T-helper 17 cell (primary cell): Measurements from ENCODE around the gene LHFPL2. TPM values are rescaled to one million over a fixed set of nuclear protein-coding genes. Genes with fewer than 3 reads are reported as not detected.

ENCODE experiments used
- ATAC-seq: fragments of 150-1000 bp; cut with Tn5 transposase; 2 replicates; pipeline ENCODE4 v1.10.0; 2021; ENCODE audit warnings: mild to moderate bottlenecking, moderate library complexity
- DNase-seq, 3 donors: peaks; one replicate each; pipeline versions ENCODE4 v3.0.0 to v3.0.0-alpha.2; 2020 to 2021
- H3K9me3 ChIP-seq: one replicate; pipeline ENCODE4 v1.7.0; 2013; ENCODE audit warnings: low read length, mild to moderate bottlenecking; ENCODE audit not compliant: control insufficient read depth, poor library complexity, severe bottlenecking
- H3K27ac Mint-ChIP-seq: one replicate; pipeline ENCODE4 v1.8.0; 2022; ENCODE audit warnings: mild to moderate bottlenecking, moderate library complexity, mixed read lengths
- H3K27me3 Mint-ChIP-seq: one replicate; pipeline ENCODE4 v1.8.0; 2022; ENCODE audit warnings: mixed read lengths
- H3K36me3 Mint-ChIP-seq: one replicate; pipeline ENCODE4 v1.8.0; 2022; ENCODE audit warnings: low read depth, mixed read lengths
- H3K4me1 Mint-ChIP-seq: one replicate; pipeline ENCODE4 v1.8.0; 2022; ENCODE audit warnings: mild to moderate bottlenecking, mixed read lengths
- H3K4me3 Mint-ChIP-seq: one replicate; pipeline ENCODE4 v1.8.0; 2022; ENCODE audit warnings: mild to moderate bottlenecking, moderate library complexity, mixed read lengths
- total RNA-seq, 4 donors: library from RNA in 2 of 4; stranded (reverse) in 2 of 4; gene quantifications; one replicate each; pipeline ENCODE4 v1.2.3 and lab custom pipeline; 2022 to 2026

The LHFPL2 gene
- total RNA-seq, 2 donors from 2014 or later, result 1.3 to 4.3 TPM

- H3K27me3 Mint-ChIP-seq, result peaks cover 11% of the 10 kb centered on the region
- no peaks in the 10 kb centered on the region for H3K9me3 ChIP-seq
- no peaks in the 10 kb centered on the region for H3K36me3 Mint-ChIP-seq
- DNase-seq (no peak), ATAC-seq (no peak)
- H3K4me3 Mint-ChIP-seq, result no peak overlapping the region
- H3K27ac Mint-ChIP-seq, result no peak overlapping the region
- no peaks in the 10 kb centered on the region for H3K4me1 Mint-ChIP-seq
Measured at GRCh38 chr5:78659714-78660113, 11.1 kb upstream of the LHFPL2 start.

GRCh38 chr5:78659114-78659513 is 10.5 kb upstream of the LHFPL2 start:
- Mint-ChIP-seq H3K4me1 (no peaks in the 10 kb centered on the region), H3K27me3 (peaks cover 14% of the 10 kb centered on the region), H3K27ac (no peak overlapping the region), H3K36me3 (no peaks in the 10 kb centered on the region), H3K4me3 (no peak overlapping the region)
- H3K9me3 ChIP-seq, result no peaks in the 10 kb centered on the region
- DNase-seq, result no peak
- no peak for ATAC-seq

- Mint-ChIP-seq H3K27me3 (peaks cover 22% of the 10 kb centered on the region), H3K36me3 (no peaks in the 10 kb centered on the region), H3K4me3 (no peak overlapping the region), H3K4me1 (peaks cover 2% of the 10 kb centered on the region), H3K27ac (no peak overlapping the region)
- ATAC-seq (no peak), DNase-seq (no peak)
- H3K9me3 ChIP-seq, result no peaks in the 10 kb centered on the region
Measured at GRCh38 chr5:78657201-78657600, 8.6 kb upstream of the LHFPL2 start.

- H3K9me3 ChIP-seq, result no peaks in the 10 kb centered on the region
- DNase-seq (no peak), ATAC-seq (no peak)
- Mint-ChIP-seq H3K27ac (no peak overlapping the region), H3K4me1 (peaks cover 2% of the 10 kb centered on the region), H3K36me3 (no peaks in the 10 kb centered on the region), H3K27me3 (peaks cover 29% of the 10 kb centered on the region), H3K4me3 (no peak overlapping the region)
Measured at GRCh38 chr5:78655746-78656290, 7.2 kb upstream of the LHFPL2 start.

- H3K9me3 ChIP-seq, result no peaks in the 10 kb centered on the region
- peaks cover 4% of the 10 kb centered on the region for H3K4me1 Mint-ChIP-seq
- peaks cover 3% of the 10 kb centered on the region for H3K36me3 Mint-ChIP-seq
- ATAC-seq (no peak), DNase-seq (no peak)
- peaks cover 39% of the 10 kb centered on the region for H3K27me3 Mint-ChIP-seq
- H3K4me3 Mint-ChIP-seq, result no peak overlapping the region
- H3K27ac Mint-ChIP-seq, result no peak overlapping the region
Measured at GRCh38 chr5:78654386-78654785, 5.8 kb upstream of the LHFPL2 start.

GRCh38 chr5:78653681-78654366 is 5.3 kb upstream of the LHFPL2 start:
- no peaks in the 10 kb centered on the region for H3K9me3 ChIP-seq
- ATAC-seq (no peak), DNase-seq (no peak)
- Mint-ChIP-seq H3K4me3 (no peak overlapping the region), H3K4me1 (peaks cover 4% of the 10 kb centered on the region), H3K27me3 (peaks cover 37% of the 10 kb centered on the region), H3K27ac (no peak overlapping the region), H3K36me3 (peaks cover 3% of the 10 kb centered on the region)

GRCh38 chr5:78653031-78653430 is 4.5 kb upstream of the LHFPL2 start:
- ATAC-seq (no peak), DNase-seq (no peak)
- Mint-ChIP-seq H3K4me1 (peaks cover 4% of the 10 kb centered on the region), H3K4me3 (no peak overlapping the region), H3K27me3 (peaks cover 29% of the 10 kb centered on the region), H3K36me3 (peaks cover 3% of the 10 kb centered on the region), H3K27ac (no peak overlapping the region)
- H3K9me3 ChIP-seq, result no peaks in the 10 kb centered on the region

- Mint-ChIP-seq H3K4me1 (peaks cover 15% of the 10 kb centered on the region), H3K36me3 (peaks cover 3% of the 10 kb centered on the region), H3K27ac (no peak overlapping the region), H3K27me3 (peaks cover 41% of the 10 kb centered on the region), H3K4me3 (no peak overlapping the region)
- H3K9me3 ChIP-seq, result no peaks in the 10 kb centered on the region
- DNase-seq, result no peak
- no peak for ATAC-seq
Measured at GRCh38 chr5:78651468-78651867, 2.9 kb upstream of the LHFPL2 start.

GRCh38 chr5:78650531-78650930 is 2.0 kb upstream of the LHFPL2 start:
- Mint-ChIP-seq H3K27ac (no peak overlapping the region), H3K4me1 (peaks cover 15% of the 10 kb centered on the region), H3K36me3 (peaks cover 3% of the 10 kb centered on the region), H3K27me3 (peaks cover 50% of the 10 kb centered on the region), H3K4me3 (no peak overlapping the region)
- no peaks in the 10 kb centered on the region for H3K9me3 ChIP-seq
- DNase-seq (no peak), ATAC-seq (no peak)

GRCh38 chr5:78649861-78650496 is 1.4 kb upstream of the LHFPL2 start:
- ATAC-seq, result no peak
- H3K4me3 Mint-ChIP-seq, result peak overlapping the region; percentile 91
- no peak overlapping the region for H3K27ac Mint-ChIP-seq
- H3K9me3 ChIP-seq, result no peaks in the 10 kb centered on the region
- peaks cover 52% of the 10 kb centered on the region for H3K27me3 Mint-ChIP-seq
- peaks cover 15% of the 10 kb centered on the region for H3K4me1 Mint-ChIP-seq
- peaks cover 3% of the 10 kb centered on the region for H3K36me3 Mint-ChIP-seq
- DNase-seq, result no peak

- Mint-ChIP-seq H3K27ac (no peak overlapping the region), H3K36me3 (peaks cover 3% of the 10 kb centered on the region), H3K4me1 (peaks cover 15% of the 10 kb centered on the region), H3K4me3 (peak overlapping the region; percentile 91), H3K27me3 (peaks cover 58% of the 10 kb centered on the region)
- no peaks in the 10 kb centered on the region for H3K9me3 ChIP-seq
- ATAC-seq (no peak), DNase-seq (no peak)
Measured at GRCh38 chr5:78649211-78649695, 681 bp upstream of the LHFPL2 start.

GRCh38 chr5:78647838-78648358 is 674 bp downstream of the LHFPL2 start:
- no peak for DNase-seq
- peak overlapping the region; percentile 87 for H3K4me3 Mint-ChIP-seq
- ATAC-seq, result no peak
- no peak overlapping the region for H3K27ac Mint-ChIP-seq
- no peaks in the 10 kb centered on the region for H3K9me3 ChIP-seq
- H3K36me3 Mint-ChIP-seq, result peaks cover 4% of the 10 kb centered on the region
- H3K27me3 Mint-ChIP-seq, result peaks cover 57% of the 10 kb centered on the region
- H3K4me1 Mint-ChIP-seq, result peaks cover 12% of the 10 kb centered on the region

- Mint-ChIP-seq H3K4me3 (peak overlapping the region; percentile 87), H3K27me3 (peaks cover 61% of the 10 kb centered on the region), H3K4me1 (peaks cover 12% of the 10 kb centered on the region), H3K36me3 (peaks cover 7% of the 10 kb centered on the region), H3K27ac (no peak overlapping the region)
- peak; percentile 15 for ATAC-seq
- H3K9me3 ChIP-seq, result no peaks in the 10 kb centered on the region
- DNase-seq, result no peak
Measured at GRCh38 chr5:78647351-78647818, 1.2 kb downstream of the LHFPL2 start.
